GM19467 (cell line): ENCODE data around the gene MTO1.
"Not testable (repeated sequence)": the region's sequence is repeated elsewhere in the genome, so short reads cannot be mapped to it uniquely, and the experiment has no call there.

Experiments used
- ATAC-seq: cut with Tn5 transposase; IDR thresholded peaks from one replicate; pipeline ENCODE4 v1.9.1; 2021; ENCODE audit warnings: mild to moderate bottlenecking, moderate library complexity; ENCODE audit not compliant: unreplicated experiment

Gene MTO1

GRCh38 chr6:73503027-73503772 lies 41.7 kb downstream of the MTO1 start:
- no peak for ATAC-seq

DNA sequence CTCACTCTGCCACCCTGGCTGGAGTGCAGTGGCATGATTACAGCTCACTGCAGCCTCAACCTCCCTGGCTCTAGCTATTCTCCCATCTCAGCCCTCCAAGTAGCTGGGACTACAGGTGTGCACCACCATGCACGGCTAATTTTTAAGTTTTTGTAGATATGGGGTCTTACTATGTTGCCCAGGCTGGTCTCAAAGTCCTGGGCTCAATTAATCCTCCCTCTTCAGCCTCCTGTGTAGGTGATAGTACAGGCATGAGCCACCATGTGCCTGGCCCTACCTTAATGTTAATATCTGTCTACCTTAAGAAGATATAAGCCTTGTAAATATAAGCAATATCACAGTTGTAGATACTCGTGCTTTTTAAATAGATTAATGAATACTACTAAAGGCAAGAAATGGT lies 42.6 kb downstream of the MTO1 start:
- no peak for ATAC-seq

- no peak for ATAC-seq
Measured at GRCh38 chr6:73505142-73505541, 43.6 kb downstream of the MTO1 start.

- not testable (repeated sequence) for ATAC-seq
Measured at GRCh38 chr6:73505705-73506104, 44.2 kb downstream of the MTO1 start.

- no peak for ATAC-seq
Measured at GRCh38 chr6:73506246-73506645, 44.7 kb downstream of the MTO1 start.

GRCh38 chr6:73508776-73509175 lies 47.2 kb downstream of the MTO1 start:
- no peak for ATAC-seq

- ATAC-seq = no peak
Measured at GRCh38 chr6:73509851-73510250, 48.3 kb downstream of the MTO1 start.

DNA sequence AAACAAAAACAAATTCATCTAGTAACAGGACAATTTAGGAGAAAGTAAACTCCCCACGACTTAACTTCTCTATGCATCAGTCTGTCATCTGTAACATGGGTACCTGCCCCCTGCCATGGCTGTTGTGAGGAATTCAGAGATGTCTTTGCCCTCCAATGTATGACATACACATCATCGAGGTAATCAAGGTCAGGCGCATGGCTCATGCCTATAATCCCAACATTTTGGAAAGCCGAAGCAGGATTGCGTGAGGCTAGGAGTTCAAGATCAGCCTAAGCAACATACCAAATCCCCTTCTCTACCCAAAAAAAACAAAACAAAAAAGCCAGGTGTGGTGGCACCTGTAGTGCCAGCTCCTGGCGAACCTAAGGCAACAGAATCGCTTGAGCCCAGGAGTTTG lies 50.3 kb downstream of the MTO1 start:
- ATAC-seq = no peak

DNA sequence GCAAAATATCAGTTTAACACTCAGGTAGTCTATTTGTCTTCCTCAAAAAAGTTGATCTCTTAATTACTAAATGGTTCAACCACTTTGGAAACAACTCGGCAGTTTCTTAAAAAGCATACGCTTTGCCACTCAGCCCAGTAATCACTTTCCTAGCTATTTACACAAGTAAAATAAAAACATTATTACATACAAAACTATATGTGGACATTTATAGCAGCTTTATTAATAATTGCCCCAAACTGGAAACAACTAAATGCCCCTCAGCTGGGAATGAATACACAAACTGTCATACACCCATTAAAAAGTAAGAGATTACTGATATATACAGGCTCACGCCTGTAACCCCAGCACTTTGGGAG lies 51.9 kb downstream of the MTO1 start:
- ATAC-seq = no peak

- ATAC-seq = no peak
Measured at GRCh38 chr6:73514746-73515110, 53.2 kb downstream of the MTO1 start.

DNA sequence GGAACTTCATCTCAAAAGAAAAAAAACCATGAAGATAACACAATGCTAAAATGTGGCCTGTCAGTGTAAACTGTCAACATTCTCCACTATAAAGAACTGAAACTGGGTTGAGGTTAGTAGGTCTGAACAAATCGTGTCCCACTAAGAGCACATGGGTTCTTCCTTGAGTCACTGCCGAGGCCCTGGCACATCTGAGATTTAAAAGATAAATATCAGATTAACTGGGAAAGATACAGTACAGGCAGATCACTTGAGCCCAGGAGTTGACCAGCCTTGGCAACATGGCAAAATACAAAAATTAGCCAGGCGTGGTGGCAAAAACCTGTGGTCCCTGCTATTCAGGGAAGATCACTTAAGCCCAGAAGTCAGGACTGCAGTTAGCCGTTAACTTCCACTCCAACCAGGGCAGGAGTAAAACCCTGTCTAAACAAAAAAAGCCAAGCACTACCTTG lies 53.7 kb downstream of the MTO1 start:
- no peak for ATAC-seq

DNA sequence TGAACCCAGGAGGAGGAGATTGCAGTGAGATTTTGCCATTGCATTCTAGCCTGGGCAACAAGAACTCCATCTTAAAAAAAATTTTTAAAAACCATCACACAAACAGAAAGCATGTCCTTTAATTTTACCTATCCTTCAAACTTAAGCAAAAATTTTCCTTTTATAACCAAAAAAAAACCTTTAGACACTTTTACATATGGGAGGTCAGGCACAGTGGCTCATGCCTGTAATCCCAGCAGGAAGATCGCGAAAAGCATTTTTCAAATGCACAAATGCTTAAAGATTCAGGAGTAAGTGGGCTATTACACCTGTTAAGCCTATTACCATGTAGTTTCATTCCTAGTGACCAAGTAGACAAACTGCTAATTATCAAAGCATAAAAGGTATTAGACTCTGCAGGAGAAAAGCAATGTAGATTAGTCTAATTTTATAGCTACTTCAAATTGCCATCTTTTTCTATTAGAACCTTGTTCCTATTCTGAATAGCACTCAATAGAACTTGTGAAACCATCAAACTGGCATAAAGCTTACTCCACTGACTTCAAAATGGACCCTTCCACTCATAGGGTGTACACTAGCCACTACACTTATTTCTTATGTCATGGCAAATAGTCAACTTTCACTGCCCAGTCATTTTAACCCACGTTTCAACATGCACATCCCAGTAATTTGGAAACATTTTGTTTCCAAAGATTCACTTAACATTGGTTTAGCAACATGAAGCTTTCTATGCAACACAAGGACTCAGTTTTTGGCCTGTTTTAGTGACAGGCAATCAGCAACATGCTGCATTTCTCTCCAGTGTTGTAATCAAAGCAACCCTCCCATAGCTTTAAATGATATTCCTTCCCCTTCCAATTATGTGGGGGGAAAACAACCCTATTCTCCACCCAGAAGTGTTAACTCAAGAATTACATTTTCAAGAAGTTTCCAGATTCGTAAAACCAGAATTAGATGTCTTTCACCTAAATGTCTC lies 55.3 kb downstream of the MTO1 start:
- ATAC-seq = no peak

DNA sequence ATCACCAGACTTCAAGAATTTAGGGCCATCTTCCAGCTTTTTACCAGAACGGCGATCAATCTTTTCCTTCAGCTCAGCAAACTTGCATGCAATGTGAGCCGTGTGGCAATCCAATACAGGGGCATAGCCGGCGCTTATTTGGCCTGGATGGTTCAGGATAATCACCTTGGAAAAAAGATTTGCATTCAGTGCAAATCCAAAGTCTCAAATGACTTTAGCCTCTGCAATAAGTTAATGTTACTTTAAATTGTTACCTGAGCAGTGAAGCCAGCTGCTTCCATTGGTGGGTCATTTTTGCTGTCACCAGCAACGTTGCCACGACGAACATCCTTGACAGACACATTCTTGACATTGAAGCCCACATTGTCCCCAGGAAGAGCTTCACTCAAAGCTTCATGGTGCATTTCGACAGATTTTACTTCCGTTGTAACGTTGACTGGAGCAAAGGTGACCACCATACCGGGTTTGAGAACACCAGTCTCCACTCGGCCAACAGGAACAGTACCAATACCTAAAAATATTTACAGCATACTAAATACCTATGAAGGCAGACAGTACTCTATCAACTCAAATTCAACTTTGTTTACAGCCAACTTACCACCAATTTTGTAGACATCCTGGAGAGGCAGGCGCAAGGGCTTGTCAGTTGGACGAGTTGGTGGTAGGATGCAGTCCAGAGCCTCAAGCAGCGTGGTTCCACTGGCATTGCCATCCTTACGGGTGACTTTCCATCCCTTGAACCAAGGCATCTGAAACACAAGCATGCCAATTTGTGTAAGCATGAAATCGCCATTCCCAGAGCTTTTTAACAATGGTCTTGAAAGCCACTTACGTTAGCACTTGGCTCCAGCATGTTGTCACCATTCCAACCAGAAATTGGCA lies 56.8 kb downstream of the MTO1 start:
- ATAC-seq = not testable (repeated sequence)

DNA sequence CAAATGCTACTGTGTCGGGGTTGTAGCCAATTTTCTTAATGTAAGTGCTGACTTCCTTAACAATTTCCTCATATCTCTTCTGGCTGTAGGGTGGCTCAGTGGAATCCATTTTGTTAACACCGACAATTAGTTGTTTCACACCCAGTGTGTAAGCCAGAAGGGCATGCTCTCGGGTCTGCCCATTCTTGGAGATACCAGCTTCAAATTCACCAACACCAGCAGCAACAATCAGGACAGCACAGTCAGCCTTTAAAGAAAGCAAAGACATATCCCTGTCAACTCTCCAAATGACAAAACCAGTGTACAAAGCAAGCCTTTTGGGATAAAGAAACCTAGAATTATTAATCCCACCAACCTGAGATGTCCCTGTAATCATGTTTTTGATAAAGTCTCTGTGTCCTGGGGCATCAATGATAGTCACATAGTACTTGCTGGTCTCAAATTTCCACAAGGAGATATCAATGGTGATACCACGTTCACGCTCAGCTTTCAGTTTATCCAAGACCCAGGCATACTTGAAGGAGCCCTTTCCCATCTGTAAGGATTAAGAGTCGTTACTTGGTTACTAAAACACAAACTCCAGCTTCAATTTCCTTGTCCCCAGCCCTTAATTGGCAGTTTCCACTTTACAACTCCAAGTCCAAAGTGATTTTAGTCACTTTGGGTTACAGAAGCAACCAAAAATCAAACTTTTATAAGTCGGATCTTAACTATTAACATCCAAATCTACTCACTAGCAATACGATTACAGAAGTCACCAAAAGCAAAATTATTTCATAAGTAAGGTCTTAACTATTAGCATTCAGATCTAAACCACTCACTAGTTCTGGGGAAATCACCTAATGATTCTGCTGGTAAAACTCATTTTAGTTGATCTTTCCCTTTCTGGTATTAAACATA lies 57.7 kb downstream of the MTO1 start:
- ATAC-seq = not testable (repeated sequence)

DNA sequence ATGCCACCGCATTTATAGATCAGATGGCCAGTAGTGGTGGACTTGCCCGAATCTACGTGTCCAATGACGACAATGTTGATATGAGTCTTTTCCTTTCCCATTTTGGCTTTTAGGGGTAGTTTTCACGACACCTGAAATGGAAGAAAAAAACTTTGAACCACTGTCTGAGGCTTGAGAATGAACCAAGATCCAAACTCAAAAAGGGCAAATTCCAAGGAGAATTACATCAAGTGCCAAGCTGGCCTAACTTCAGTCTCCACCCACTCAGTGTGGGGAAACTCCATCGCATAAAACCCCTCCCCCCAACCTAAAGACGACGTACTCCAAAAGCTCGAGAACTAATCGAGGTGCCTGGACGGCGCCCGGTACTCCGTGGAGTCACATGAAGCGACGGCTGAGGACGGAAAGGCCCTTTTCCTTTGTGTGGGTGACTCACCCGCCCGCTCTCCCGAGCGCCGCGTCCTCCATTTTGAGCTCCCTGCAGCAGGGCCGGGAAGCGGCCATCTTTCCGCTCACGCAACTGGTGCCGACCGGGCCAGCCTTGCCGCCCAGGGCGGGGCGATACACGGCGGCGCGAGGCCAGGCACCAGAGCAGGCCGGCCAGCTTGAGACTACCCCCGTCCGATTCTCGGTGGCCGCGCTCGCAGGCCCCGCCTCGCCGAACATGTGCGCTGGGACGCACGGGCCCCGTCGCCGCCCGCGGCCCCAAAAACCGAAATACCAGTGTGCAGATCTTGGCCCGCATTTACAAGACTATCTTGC lies 58.6 kb downstream of the MTO1 start:
- no peak for ATAC-seq

GRCh38 chr6:73520688-73521350 lies 59.3 kb downstream of the MTO1 start, which contains the start of gene EEF1A1:
Gene EEF1A1 (minus strand): TSS chr6:73521032. CDS start chr6:73520026, 1,006 bp downstream.
- peak; percentile 61 for ATAC-seq

DNA sequence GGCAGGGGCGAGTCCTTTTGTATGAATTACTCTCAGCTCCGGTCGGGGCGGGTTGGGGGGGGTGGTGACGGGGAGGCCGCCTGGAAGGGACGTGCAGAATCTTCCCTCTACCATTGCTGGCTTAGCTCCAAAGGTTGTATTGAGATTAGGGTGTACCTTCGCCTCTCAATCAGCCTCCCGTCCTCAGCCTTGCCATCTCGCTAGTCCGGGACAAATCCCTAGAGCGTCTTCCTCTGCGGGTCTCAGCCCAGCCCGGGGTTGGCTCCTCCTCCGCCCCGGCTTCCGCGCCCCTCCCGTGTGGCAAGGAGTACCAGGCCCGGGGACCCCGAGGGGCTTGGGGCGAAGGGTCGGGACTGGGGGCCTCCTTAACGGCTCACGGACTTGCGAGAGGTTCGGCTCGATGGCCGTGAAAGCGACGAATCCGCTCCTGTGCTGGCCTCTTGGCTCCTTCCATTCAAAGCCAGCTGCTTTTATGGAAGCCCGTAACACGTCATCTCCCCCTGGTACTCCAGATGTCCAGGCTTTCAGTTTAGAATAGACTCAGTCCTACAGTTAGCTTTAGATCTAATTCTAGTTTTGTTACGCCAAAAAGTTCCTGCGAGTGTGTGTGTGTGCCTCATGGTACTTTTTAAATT lies 59.9 kb downstream of the MTO1 start:
- ATAC-seq = peak; percentile 21
